ENCODE results near the gene VWF. TPM values are rescaled to one million over a fixed set of nuclear protein-coding genes. Genes with fewer than 3 reads are reported as not detected.
"Not testable (repeated sequence)": the region's sequence is repeated elsewhere in the genome, so short reads cannot be mapped to it uniquely, and the experiment has no call there.

The VWF gene
- total RNA-seq, 2 experiments from 2014 or later: 0.02 TPM; not detected in 1

DNA sequence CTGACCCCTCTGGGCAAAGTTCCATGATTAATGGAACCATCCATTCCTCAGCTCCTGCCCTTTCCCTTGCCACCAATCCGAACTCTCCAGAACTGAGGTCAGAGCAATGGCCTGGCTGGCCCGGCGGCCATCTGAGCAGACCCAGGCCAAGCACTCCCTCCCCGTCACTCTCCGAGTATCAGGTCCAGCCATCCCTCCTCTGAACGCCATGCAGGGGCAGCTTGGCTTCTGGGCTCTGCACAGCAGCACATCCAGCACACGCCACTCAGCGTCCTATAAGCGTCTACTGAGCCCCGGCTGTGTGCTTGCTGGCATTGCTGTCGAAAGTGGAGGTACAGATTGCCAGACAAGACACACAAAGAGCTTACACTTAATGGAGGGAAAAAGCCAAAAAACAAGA lies 34.3 kb upstream of the VWF start:
- no peak overlapping the region for H3K4me3 Mint-ChIP-seq
- H3K27me3 Mint-ChIP-seq: no peaks in the 10 kb centered on the region
- DNase-seq: no peak
- no peaks in the 10 kb centered on the region for H3K9me3 Mint-ChIP-seq (ENCODE audit: low read depth)
- CTCF ChIA-PET: no interaction called here
- no peak overlapping the region for H3K27ac Mint-ChIP-seq
- no peak for ATAC-seq
- H3K36me3 Mint-ChIP-seq: no peaks in the 10 kb centered on the region
- H3K4me1 Mint-ChIP-seq: no peaks in the 10 kb centered on the region

GRCh38 chr12:6158255-6158654 lies 33.8 kb upstream of the VWF start:
- Mint-ChIP-seq H3K4me1 (no peaks in the 10 kb centered on the region), H3K4me3 (no peak overlapping the region), H3K36me3 (no peaks in the 10 kb centered on the region), H3K9me3 (ENCODE audit: low read depth) (no peaks in the 10 kb centered on the region), H3K27me3 (no peaks in the 10 kb centered on the region), H3K27ac (no peak overlapping the region)
- no peak for ATAC-seq
- no peak for DNase-seq
- CTCF ChIA-PET: no interaction called here

DNA sequence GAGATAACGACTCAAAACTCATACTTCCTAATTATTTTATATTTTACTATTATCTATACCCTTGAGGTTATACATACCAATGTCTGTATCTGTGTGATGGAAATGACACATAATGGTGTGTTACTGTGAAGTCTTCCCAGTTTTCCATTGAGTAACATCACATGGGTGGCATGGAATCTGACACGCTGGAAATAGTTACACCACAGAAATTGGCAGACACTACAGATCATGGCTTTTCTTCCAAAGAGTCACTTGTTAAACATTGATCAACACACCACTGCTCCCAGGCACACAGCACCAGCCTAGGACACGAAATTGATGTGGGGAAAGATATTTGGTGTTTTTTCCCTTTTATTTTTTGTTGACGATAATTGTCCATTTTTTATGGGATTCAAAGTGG lies 33.0 kb upstream of the VWF start:
- no peaks in the 10 kb centered on the region for H3K27me3 Mint-ChIP-seq
- H3K4me3 Mint-ChIP-seq: no peak overlapping the region
- CTCF ChIA-PET: no interaction called here
- no peaks in the 10 kb centered on the region for H3K9me3 Mint-ChIP-seq (ENCODE audit: low read depth)
- ATAC-seq: no peak
- no peak for DNase-seq
- no peak overlapping the region for H3K27ac Mint-ChIP-seq
- no peaks in the 10 kb centered on the region for H3K4me1 Mint-ChIP-seq
- H3K36me3 Mint-ChIP-seq: no peaks in the 10 kb centered on the region

- Mint-ChIP-seq H3K9me3 (ENCODE audit: low read depth) (no peaks in the 10 kb centered on the region), H3K4me3 (no peak overlapping the region), H3K27ac (no peak overlapping the region), H3K27me3 (no peaks in the 10 kb centered on the region), H3K36me3 (no peaks in the 10 kb centered on the region), H3K4me1 (no peaks in the 10 kb centered on the region)
- CTCF ChIA-PET: no interaction called here
- ATAC-seq (no peak), DNase-seq (no peak)
Measured at GRCh38 chr12:6154730-6155459, 30.4 kb upstream of the VWF start.

DNA sequence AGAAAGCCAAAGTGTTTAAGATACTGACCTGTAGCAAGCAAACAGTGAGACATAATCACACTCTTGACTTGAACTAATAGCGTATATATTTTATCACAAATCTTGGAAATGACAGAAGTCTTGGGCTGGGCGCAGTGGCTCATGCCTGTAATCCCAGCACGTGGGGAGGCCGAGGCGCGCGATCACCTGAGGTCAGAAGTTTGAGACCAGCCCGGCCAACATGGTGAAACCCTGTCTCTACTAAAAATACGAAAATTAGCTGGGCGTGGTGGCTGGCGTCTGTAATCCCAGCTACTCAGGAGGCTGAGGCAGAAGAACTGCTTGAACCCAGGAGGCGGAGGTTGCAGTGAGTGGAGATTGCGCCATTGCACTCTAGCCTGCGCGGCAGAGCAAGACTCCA lies 24.3 kb upstream of the VWF start:
- DNase-seq; ATAC-seq; H3K4me3 Mint-ChIP-seq; H3K9me3 Mint-ChIP-seq (ENCODE audit: low read depth); H3K27me3 Mint-ChIP-seq; CTCF ChIA-PET; H3K36me3 Mint-ChIP-seq; H3K4me1 Mint-ChIP-seq; H3K27ac Mint-ChIP-seq: not testable (repeated sequence)

GRCh38 chr12:6148061-6148460 lies 23.6 kb upstream of the VWF start:
- no peak overlapping the region for H3K27ac Mint-ChIP-seq
- ATAC-seq (no peak), DNase-seq (no peak)
- H3K4me1 Mint-ChIP-seq: no peaks in the 10 kb centered on the region
- no peaks in the 10 kb centered on the region for H3K9me3 Mint-ChIP-seq (ENCODE audit: low read depth)
- H3K27me3 Mint-ChIP-seq: no peaks in the 10 kb centered on the region
- H3K36me3 Mint-ChIP-seq: no peaks in the 10 kb centered on the region
- no peak overlapping the region for H3K4me3 Mint-ChIP-seq
- CTCF ChIA-PET: no interaction called here

- Mint-ChIP-seq H3K27me3 (no peaks in the 10 kb centered on the region), H3K4me1 (no peaks in the 10 kb centered on the region), H3K27ac (no peak overlapping the region), H3K4me3 (no peak overlapping the region), H3K36me3 (no peaks in the 10 kb centered on the region), H3K9me3 (ENCODE audit: low read depth) (no peaks in the 10 kb centered on the region)
- ATAC-seq: no peak
- CTCF ChIA-PET: no interaction called here
- no peak for DNase-seq
Measured at GRCh38 chr12:6146951-6147350, 22.5 kb upstream of the VWF start.

DNA sequence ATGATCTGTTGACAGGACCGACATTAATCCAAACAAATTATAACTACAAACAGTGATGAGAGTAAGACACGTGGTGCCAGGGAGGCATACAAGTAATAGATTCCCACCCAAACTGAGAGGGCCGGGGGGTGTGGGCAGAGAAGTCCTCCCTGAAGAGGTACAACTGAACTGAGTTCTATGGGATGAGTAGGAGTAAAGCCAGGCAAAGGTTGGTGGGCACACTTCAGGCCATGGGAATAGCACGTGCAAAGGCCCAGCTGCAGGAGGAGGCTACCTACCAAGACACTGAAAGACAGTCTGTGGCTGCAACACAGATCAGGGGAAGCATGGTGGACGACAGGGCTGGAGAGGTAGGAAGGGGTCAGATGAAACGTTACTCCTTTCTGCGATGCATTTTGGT lies 22.0 kb upstream of the VWF start:
- H3K27me3 Mint-ChIP-seq: no peaks in the 10 kb centered on the region
- ATAC-seq (no peak), DNase-seq (no peak)
- H3K36me3 Mint-ChIP-seq: no peaks in the 10 kb centered on the region
- no peaks in the 10 kb centered on the region for H3K9me3 Mint-ChIP-seq (ENCODE audit: low read depth)
- no peak overlapping the region for H3K27ac Mint-ChIP-seq
- H3K4me3 Mint-ChIP-seq: no peak overlapping the region
- H3K4me1 Mint-ChIP-seq: no peaks in the 10 kb centered on the region
- CTCF ChIA-PET: no interaction called here

DNA sequence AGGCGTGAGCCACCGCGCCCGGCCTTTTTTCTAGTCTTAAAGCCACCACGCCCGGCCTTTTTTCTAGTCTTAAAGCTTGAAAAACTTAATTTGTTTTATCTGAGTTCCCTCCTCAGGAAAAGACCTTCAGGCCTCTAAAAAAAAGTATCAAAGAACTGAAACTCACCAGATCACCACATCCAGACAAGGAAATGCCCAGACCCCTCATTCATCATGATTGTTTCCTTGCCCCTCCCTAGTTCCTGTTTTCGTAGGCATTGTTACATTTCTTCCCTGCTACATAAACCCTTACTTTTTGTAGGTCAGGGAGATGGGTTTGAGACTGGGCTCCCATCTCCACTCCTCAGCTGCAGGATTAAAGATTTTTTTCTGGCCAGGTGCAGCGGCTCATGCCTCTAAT lies 21.1 kb upstream of the VWF start:
- Mint-ChIP-seq H3K9me3 (ENCODE audit: low read depth) (no peaks in the 10 kb centered on the region), H3K4me3 (no peak overlapping the region), H3K27ac (no peak overlapping the region), H3K36me3 (no peaks in the 10 kb centered on the region), H3K27me3 (no peaks in the 10 kb centered on the region), H3K4me1 (peaks cover 7% of the 10 kb centered on the region)
- no peak for DNase-seq
- CTCF ChIA-PET: interaction anchor here (0.7 kb wide), 1 partner anchor 108 kb away, joined by 3 read pairs; no protein-coding TSS in a partner anchor
- ATAC-seq: no peak

GRCh38 chr12:6143303-6143675 lies 18.8 kb upstream of the VWF start:
- Mint-ChIP-seq H3K36me3 (no peaks in the 10 kb centered on the region), H3K4me1 (peaks cover 10% of the 10 kb centered on the region), H3K27ac (no peak overlapping the region), H3K27me3 (peaks cover 2% of the 10 kb centered on the region), H3K9me3 (ENCODE audit: low read depth) (no peaks in the 10 kb centered on the region), H3K4me3 (no peak overlapping the region)
- no peak for ATAC-seq
- DNase-seq: no peak
- CTCF ChIA-PET: no interaction called here

DNA sequence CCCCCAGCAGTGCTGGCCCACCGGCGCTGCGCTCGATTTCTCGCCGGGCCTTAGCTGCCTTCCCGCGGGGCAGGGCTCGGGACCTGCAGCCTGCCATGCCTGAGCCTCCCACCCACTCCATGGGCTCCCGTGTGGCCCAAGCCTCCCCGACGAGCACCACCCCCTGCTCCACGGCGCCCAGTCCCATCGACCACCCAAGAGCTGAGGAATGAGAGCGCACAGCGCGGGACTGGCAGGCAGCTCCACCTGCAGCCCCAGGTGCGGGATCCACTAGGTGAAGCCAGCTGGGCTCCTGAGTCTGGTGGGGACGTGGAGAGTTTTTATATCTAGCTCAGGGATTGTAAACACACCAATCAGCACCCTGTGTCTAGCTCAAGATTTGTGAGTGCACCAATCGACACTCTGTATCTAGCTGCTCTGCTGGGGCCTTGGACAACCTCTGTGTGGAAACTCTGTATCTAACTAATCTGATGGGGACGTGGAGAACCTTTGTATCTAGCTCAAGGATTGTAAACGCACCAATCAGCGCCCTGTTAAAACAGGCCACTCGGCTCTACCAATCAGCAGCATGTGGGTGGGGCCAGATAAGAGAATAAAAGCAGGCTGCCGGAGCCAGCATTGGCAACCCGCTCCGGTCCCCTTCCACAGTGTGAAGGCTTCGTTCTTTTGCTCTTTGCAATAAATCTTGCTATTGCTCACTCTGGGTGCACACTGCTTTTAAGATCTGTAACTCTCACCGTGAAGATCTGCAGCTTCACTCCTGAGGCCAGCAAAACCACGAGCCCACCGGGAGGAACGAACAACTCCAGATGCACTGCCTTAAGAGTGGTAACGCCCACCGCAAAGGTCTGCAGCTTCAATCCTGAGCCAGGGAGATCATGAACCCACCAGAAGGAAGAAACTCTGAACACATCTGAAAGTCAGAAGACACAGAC lies 18.2 kb upstream of the VWF start:
- CTCF ChIA-PET; H3K27me3 Mint-ChIP-seq; H3K4me3 Mint-ChIP-seq; ATAC-seq; H3K27ac Mint-ChIP-seq; DNase-seq; H3K4me1 Mint-ChIP-seq; H3K9me3 Mint-ChIP-seq (ENCODE audit: low read depth); H3K36me3 Mint-ChIP-seq: not testable (repeated sequence)

- not testable (repeated sequence) for H3K9me3 Mint-ChIP-seq (ENCODE audit: low read depth); H3K27me3 Mint-ChIP-seq; DNase-seq; H3K4me3 Mint-ChIP-seq; ATAC-seq; H3K27ac Mint-ChIP-seq; H3K4me1 Mint-ChIP-seq; H3K36me3 Mint-ChIP-seq
- CTCF ChIA-PET: interaction anchor here (1.7 kb wide), 1 partner anchor 11 kb away, joined by 6 read pairs; no protein-coding TSS in a partner anchor
Measured at GRCh38 chr12:6141731-6142367, 17.4 kb upstream of the VWF start.

GRCh38 chr12:6140651-6141447 lies 16.4 kb upstream of the VWF start:
- CTCF ChIA-PET: interaction anchor here (1.7 kb wide), 1 partner anchor 12 kb away, joined by 6 read pairs; no protein-coding TSS in a partner anchor
- Mint-ChIP-seq H3K36me3 (no peaks in the 10 kb centered on the region), H3K4me3 (no peak overlapping the region), H3K4me1 (peaks cover 10% of the 10 kb centered on the region), H3K27ac (peak overlapping the region; percentile 56), H3K27me3 (peaks cover 2% of the 10 kb centered on the region), H3K9me3 (ENCODE audit: low read depth) (no peaks in the 10 kb centered on the region)
- DNase-seq: no peak
- no peak for ATAC-seq

All from activated CD8-positive, alpha-beta memory T cell treated with anti-CD3 and anti-CD28 coated beads, Interleukin-2, amount 10 ng/mL, durations not matched to agents 7 days and 5 days (primary cell).